Ascending aorta (tissue), 2 donors: ENCODE data around the gene USP22. TPM values are rescaled to one million over a fixed set of nuclear protein-coding genes. Genes with fewer than 3 reads are reported as not detected.
"Not testable (repeated sequence)": the region's sequence is repeated elsewhere in the genome, so short reads cannot be mapped to it uniquely, and the experiment has no call there.

Experiments
- DNase-seq, 2 donors: peaks; one replicate each; pipeline ENCODE4 v3.0.0-alpha.2; 2019; ENCODE audit warnings: low spot score in 2 of 2
- H3K27ac ChIP-seq, 2 donors: fragments of 200-600 bp; sonication (generic); one replicate each; pipeline ENCODE4 v1.5.1; 2016 to 2017; ENCODE audit warnings: mild to moderate bottlenecking in 1 of 2
- H3K27me3 ChIP-seq: fragments of 200-600 bp; sonication (generic); one replicate; pipeline ENCODE4 v1.5.1; 2017
- H3K36me3 ChIP-seq, 2 donors: fragments of 200-600 bp; sonication (generic); one replicate each; pipeline ENCODE4 v1.5.1; 2016
- H3K4me1 ChIP-seq, 2 donors: fragments of 200-600 bp; sonication (generic); one replicate each; pipeline ENCODE4 v1.5.1; 2016 to 2017; ENCODE audit warnings: mild to moderate bottlenecking in 1 of 2
- H3K4me3 ChIP-seq, 2 donors: fragments of 200-600 bp; sonication (generic); one replicate each; pipeline ENCODE4 v1.5.1; 2016 to 2017; ENCODE audit warnings: mild to moderate bottlenecking in 1 of 2
- H3K9me3 ChIP-seq, 2 donors: fragments of 200-600 bp; sonication (generic); one replicate each; pipeline ENCODE4 v1.5.1; 2016
- intact Hi-C: fragments of 100-400 bp; cut with DNase I; formaldehyde crosslinking; loops from one replicate; pipeline ENCODE4 v1.15.1; 2023
- total RNA-seq: library from RNA; depleted of rRNA; stranded (reverse); fragments of >200 nt; gene quantifications from one replicate; pipeline ENCODE4 v1.1.0, GENCODE V29; 2016
- TF ChIP-seq, protein P1 (sequence below), 3 experiments: fragments of 200-600 bp in 2 of 3; fragments of 450-650 bp in 1 of 3; sonication (generic) in 2 of 3; IDR thresholded peaks; one replicate each; pipeline ENCODE4 v1.5.1; 2016 to 2019; ENCODE audit warnings: antibody characterized with exemption in 3 of 3, mild to moderate bottlenecking in 1 of 3, moderate library complexity in 1 of 3

The USP22 gene
- total RNA-seq, result 170 TPM

- Histone ChIP-seq H3K27me3 (no peaks in the 10 kb centered on the region), H3K4me1 (peaks cover 4 to 27% of the 10 kb centered on the region in 2 donors), H3K4me3 (peak within 1 kb of the TSS; percentile 99 to 100), H3K27ac (peak within 1 kb of the TSS; percentile 100), H3K9me3 (no peaks in the 10 kb centered on the region), H3K36me3 (peaks cover 0 to 5% of the 10 kb centered on the region in 2 donors)
- intact Hi-C loops, result loop anchor here (1.0 to 10.0 kb wide), 9 partner anchors 22 to 470 kb away; partner anchors contain the start of genes DHRS7B, NATD1 and TMEM11
- TF ChIP-seq, protein P1, sequence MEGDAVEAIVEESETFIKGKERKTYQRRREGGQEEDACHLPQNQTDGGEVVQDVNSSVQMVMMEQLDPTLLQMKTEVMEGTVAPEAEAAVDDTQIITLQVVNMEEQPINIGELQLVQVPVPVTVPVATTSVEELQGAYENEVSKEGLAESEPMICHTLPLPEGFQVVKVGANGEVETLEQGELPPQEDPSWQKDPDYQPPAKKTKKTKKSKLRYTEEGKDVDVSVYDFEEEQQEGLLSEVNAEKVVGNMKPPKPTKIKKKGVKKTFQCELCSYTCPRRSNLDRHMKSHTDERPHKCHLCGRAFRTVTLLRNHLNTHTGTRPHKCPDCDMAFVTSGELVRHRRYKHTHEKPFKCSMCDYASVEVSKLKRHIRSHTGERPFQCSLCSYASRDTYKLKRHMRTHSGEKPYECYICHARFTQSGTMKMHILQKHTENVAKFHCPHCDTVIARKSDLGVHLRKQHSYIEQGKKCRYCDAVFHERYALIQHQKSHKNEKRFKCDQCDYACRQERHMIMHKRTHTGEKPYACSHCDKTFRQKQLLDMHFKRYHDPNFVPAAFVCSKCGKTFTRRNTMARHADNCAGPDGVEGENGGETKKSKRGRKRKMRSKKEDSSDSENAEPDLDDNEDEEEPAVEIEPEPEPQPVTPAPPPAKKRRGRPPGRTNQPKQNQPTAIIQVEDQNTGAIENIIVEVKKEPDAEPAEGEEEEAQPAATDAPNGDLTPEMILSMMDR (IDR thresholded peaks at IDR 0.05), result no peak
- DNase-seq, result peak in 1 of 2 donors; percentile 95
These were observed at the start of gene USP22 for GRCh38 chr17:21042458-21043295. Gene USP22, minus strand, starts transcription at chr17:21043011. Its CDS starts 176 bp downstream, at chr17:21042835.

DNA sequence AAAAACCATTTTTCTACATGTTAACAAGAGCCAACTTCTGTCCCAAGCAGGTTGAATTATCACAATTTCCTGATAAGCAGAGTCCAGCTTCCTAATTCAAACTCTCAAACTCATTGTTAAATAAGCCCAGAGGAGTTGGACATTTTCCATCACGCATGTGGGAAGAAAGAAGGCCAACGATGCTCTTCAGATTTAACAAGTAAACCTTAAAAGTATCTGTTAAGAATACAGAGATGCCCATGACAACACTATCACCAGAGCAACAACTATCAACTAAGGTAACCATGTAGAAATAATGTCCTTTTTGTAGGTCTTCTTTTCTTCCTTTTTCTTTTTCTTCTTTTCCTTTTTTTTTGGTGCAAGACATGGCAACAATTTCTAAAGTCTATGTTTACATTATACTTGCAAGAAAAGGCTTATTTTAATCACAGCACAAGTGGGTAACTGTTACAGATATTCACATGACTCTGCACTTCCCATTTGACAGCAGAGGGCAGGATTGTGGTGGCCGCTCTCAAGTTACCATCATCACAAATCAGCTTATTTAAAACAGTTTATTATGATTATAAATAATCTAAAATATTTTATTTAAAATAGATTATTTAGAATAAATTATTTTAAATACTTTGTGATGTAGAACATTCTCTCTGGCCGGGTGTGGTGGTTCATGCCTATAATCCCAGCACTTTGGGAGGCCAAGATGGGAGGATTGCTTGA is 48.2 kb upstream of the USP22 start:
- intact Hi-C loops, result no loop called here
- DNase-seq, result no peak
- Histone ChIP-seq H3K4me3 (no peak overlapping the region), H3K36me3 (no peaks in the 10 kb centered on the region), H3K9me3 (no peaks in the 10 kb centered on the region), H3K4me1 (no peaks in the 10 kb centered on the region), H3K27me3 (no peaks in the 10 kb centered on the region), H3K27ac (no peak overlapping the region)
- TF ChIP-seq, protein P1 (IDR thresholded peaks at IDR 0.05), result no peak

- no peak for DNase-seq
- H3K9me3 ChIP-seq, result no peaks in the 10 kb centered on the region
- H3K4me3 ChIP-seq, result no peak overlapping the region
- H3K27me3 ChIP-seq, result no peaks in the 10 kb centered on the region
- intact Hi-C loops, result no loop called here
- H3K36me3 ChIP-seq, result no peaks in the 10 kb centered on the region
- TF ChIP-seq, protein P1 (IDR thresholded peaks at IDR 0.05), result no peak
- no peaks in the 10 kb centered on the region for H3K4me1 ChIP-seq
- H3K27ac ChIP-seq, result no peak overlapping the region
These were observed 47.4 kb upstream of the USP22 start for GRCh38 chr17:21089933-21090901.

- DNase-seq, result no peak
- H3K36me3 ChIP-seq, result no peaks in the 10 kb centered on the region
- H3K4me1 ChIP-seq, result no peaks in the 10 kb centered on the region
- no peak overlapping the region for H3K4me3 ChIP-seq
- H3K9me3 ChIP-seq, result no peaks in the 10 kb centered on the region
- H3K27me3 ChIP-seq, result no peaks in the 10 kb centered on the region
- TF ChIP-seq, protein P1 (IDR thresholded peaks at IDR 0.05), result no peak
- no peak overlapping the region for H3K27ac ChIP-seq
- intact Hi-C loops, result no loop called here
These were observed 46.3 kb upstream of the USP22 start for GRCh38 chr17:21089145-21089544.

GRCh38 chr17:21085707-21086106 is 42.9 kb upstream of the USP22 start:
- DNase-seq, result no peak
- Histone ChIP-seq H3K27ac (no peak overlapping the region), H3K4me3 (no peak overlapping the region), H3K36me3 (no peaks in the 10 kb centered on the region), H3K4me1 (no peaks in the 10 kb centered on the region), H3K9me3 (no peaks in the 10 kb centered on the region), H3K27me3 (no peaks in the 10 kb centered on the region)
- TF ChIP-seq, protein P1 (IDR thresholded peaks at IDR 0.05), result no peak
- intact Hi-C loops, result no loop called here

GRCh38 chr17:21085280-21085679 is 42.5 kb upstream of the USP22 start:
- intact Hi-C loops, H3K9me3 ChIP-seq, H3K27ac ChIP-seq, DNase-seq, H3K4me3 ChIP-seq, H3K36me3 ChIP-seq, H3K27me3 ChIP-seq, H3K4me1 ChIP-seq: not testable (repeated sequence)
